ENCODE data around the gene ITGA11. TPM values are rescaled to one million over a fixed set of nuclear protein-coding genes. Genes with fewer than 3 reads are reported as not detected.

ITGA11 gene
- total RNA-seq, 1 experiment from 2014 or later, result not detected

- Histone ChIP-seq H3K27ac (ENCODE audit: low read length) (no peak overlapping the region), H3K79me2 (ENCODE audit: low read length) (no peaks in the 10 kb centered on the region), H3F3A (ENCODE audit: low read length, unreplicated experiment) (no peaks in the 10 kb centered on the region), H3K4me3 (ENCODE audit: low read length) (no peak overlapping the region), H3K9ac (ENCODE audit: low read length) (no peak overlapping the region), H3K36me3 (ENCODE audit: low read depth, low read length) (no peaks in the 10 kb centered on the region), H3K9me2 (replicated peaks; ENCODE audit: low read length) (no peaks in the 10 kb centered on the region), H4K20me1 (ENCODE audit: low read length) (no peaks in the 10 kb centered on the region), H2AFZ (ENCODE audit: low read length) (no peak overlapping the region), H3K4me2 (ENCODE audit: low read length) (no peak overlapping the region), H3K27me3 (ENCODE audit: low read length) (peaks cover 31% of the 10 kb centered on the region), H3K9me3 (ENCODE audit: low read length) (no peaks in the 10 kb centered on the region), H3K4me1 (ENCODE audit: insufficient read depth, low read length) (no peaks in the 10 kb centered on the region)
- DNase-seq (no peak), ATAC-seq (no peak)
- intact Hi-C loops (cut with micrococcal nuclease), result no loop called here
- ChIA-PET CTCF (no interaction called here), POLR2A (ENCODE audit: unreplicated experiment) (no interaction called here)
- BruUV-seq (replicated peaks), result no TSS peak
- TF ChIP-seq EZH2phosphoT487 (IDR thresholded peaks at IDR 0.05; ENCODE audit: borderline replicate concordance, low read length) (no peak), CTCF (conservative IDR thresholded peaks at IDR 0.05; ENCODE audit: low read depth, low read length) (no peak), EZH2 (IDR thresholded peaks at IDR 0.05; ENCODE audit: low read length, unreplicated experiment) (no peak)
These were observed 48.3 kb upstream of the ITGA11 start for GRCh38 chr15:68480296-68480695.

GRCh38 chr15:68479870-68480269 lies 47.9 kb upstream of the ITGA11 start:
- BruUV-seq (replicated peaks), result no TSS peak
- no peak overlapping the region for H3K9ac ChIP-seq (ENCODE audit: low read length)
- no peak overlapping the region for H3K4me3 ChIP-seq (ENCODE audit: low read length)
- no peak overlapping the region for H2AFZ ChIP-seq (ENCODE audit: low read length)
- H4K20me1 ChIP-seq (ENCODE audit: low read length), result no peaks in the 10 kb centered on the region
- TF ChIP-seq CTCF (conservative IDR thresholded peaks at IDR 0.05; ENCODE audit: low read depth, low read length) (no peak), EZH2phosphoT487 (IDR thresholded peaks at IDR 0.05; ENCODE audit: borderline replicate concordance, low read length) (no peak), EZH2 (IDR thresholded peaks at IDR 0.05; ENCODE audit: low read length, unreplicated experiment) (no peak)
- H3K4me2 ChIP-seq (ENCODE audit: low read length), result no peak overlapping the region
- ATAC-seq (no peak), DNase-seq (no peak)
- H3K27me3 ChIP-seq (ENCODE audit: low read length), result peaks cover 27% of the 10 kb centered on the region
- ChIA-PET CTCF (no interaction called here), POLR2A (ENCODE audit: unreplicated experiment) (no interaction called here)
- no peaks in the 10 kb centered on the region for H3K36me3 ChIP-seq (ENCODE audit: low read depth, low read length)
- H3F3A ChIP-seq (ENCODE audit: low read length, unreplicated experiment), result no peaks in the 10 kb centered on the region
- no peaks in the 10 kb centered on the region for H3K79me2 ChIP-seq (ENCODE audit: low read length)
- H3K27ac ChIP-seq (ENCODE audit: low read length), result no peak overlapping the region
- H3K9me2 ChIP-seq (replicated peaks; ENCODE audit: low read length), result no peaks in the 10 kb centered on the region
- H3K9me3 ChIP-seq (ENCODE audit: low read length), result no peaks in the 10 kb centered on the region
- intact Hi-C loops (cut with micrococcal nuclease), result no loop called here
- no peaks in the 10 kb centered on the region for H3K4me1 ChIP-seq (ENCODE audit: insufficient read depth, low read length)

GRCh38 chr15:68479406-68479805 lies 47.4 kb upstream of the ITGA11 start:
- H2AFZ ChIP-seq (ENCODE audit: low read length), result no peak overlapping the region
- no peaks in the 10 kb centered on the region for H3K9me3 ChIP-seq (ENCODE audit: low read length)
- H3K4me2 ChIP-seq (ENCODE audit: low read length), result no peak overlapping the region
- no peak for DNase-seq
- BruUV-seq (replicated peaks), result no TSS peak
- TF ChIP-seq EZH2phosphoT487 (IDR thresholded peaks at IDR 0.05; ENCODE audit: borderline replicate concordance, low read length) (no peak), CTCF (conservative IDR thresholded peaks at IDR 0.05; ENCODE audit: low read depth, low read length) (no peak), EZH2 (IDR thresholded peaks at IDR 0.05; ENCODE audit: low read length, unreplicated experiment) (no peak)
- H3K36me3 ChIP-seq (ENCODE audit: low read depth, low read length), result no peaks in the 10 kb centered on the region
- no peaks in the 10 kb centered on the region for H3K4me1 ChIP-seq (ENCODE audit: insufficient read depth, low read length)
- H3K9me2 ChIP-seq (replicated peaks; ENCODE audit: low read length), result no peaks in the 10 kb centered on the region
- H3K27ac ChIP-seq (ENCODE audit: low read length), result no peak overlapping the region
- ChIA-PET POLR2A (ENCODE audit: unreplicated experiment) (no interaction called here), CTCF (no interaction called here)
- H3F3A ChIP-seq (ENCODE audit: low read length, unreplicated experiment), result no peaks in the 10 kb centered on the region
- H3K79me2 ChIP-seq (ENCODE audit: low read length), result no peaks in the 10 kb centered on the region
- intact Hi-C loops (cut with micrococcal nuclease), result no loop called here
- no peaks in the 10 kb centered on the region for H4K20me1 ChIP-seq (ENCODE audit: low read length)
- H3K4me3 ChIP-seq (ENCODE audit: low read length), result no peak overlapping the region
- H3K27me3 ChIP-seq (ENCODE audit: low read length), result peaks cover 27% of the 10 kb centered on the region
- H3K9ac ChIP-seq (ENCODE audit: low read length), result no peak overlapping the region
- ATAC-seq, result no peak

Data from PC-3 (cell line).